Measurements from ENCODE around the gene CHAMP1. TPM values are rescaled to one million over a fixed set of nuclear protein-coding genes. Genes with fewer than 3 reads are reported as not detected.
A peak's percentile ranks its signal among the peaks of the same experiment; 100 is the strongest.

Gene CHAMP1, protein sequence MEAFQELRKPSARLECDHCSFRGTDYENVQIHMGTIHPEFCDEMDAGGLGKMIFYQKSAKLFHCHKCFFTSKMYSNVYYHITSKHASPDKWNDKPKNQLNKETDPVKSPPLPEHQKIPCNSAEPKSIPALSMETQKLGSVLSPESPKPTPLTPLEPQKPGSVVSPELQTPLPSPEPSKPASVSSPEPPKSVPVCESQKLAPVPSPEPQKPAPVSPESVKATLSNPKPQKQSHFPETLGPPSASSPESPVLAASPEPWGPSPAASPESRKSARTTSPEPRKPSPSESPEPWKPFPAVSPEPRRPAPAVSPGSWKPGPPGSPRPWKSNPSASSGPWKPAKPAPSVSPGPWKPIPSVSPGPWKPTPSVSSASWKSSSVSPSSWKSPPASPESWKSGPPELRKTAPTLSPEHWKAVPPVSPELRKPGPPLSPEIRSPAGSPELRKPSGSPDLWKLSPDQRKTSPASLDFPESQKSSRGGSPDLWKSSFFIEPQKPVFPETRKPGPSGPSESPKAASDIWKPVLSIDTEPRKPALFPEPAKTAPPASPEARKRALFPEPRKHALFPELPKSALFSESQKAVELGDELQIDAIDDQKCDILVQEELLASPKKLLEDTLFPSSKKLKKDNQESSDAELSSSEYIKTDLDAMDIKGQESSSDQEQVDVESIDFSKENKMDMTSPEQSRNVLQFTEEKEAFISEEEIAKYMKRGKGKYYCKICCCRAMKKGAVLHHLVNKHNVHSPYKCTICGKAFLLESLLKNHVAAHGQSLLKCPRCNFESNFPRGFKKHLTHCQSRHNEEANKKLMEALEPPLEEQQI
- 10 to 100 TPM in 1 of 3 donors, 1 to 10 TPM in 2; 1.8 to 10.2 (median 5.0) TPM for polyA plus RNA-seq

- Mint-ChIP-seq H3K27ac (peak within 1 kb of the TSS; percentile 83 to 94 (median 90)), H3K4me1 (peaks cover 33 to 37% of the 10 kb centered on the region in 2 donors), H3K9me3 (no peaks in the 10 kb centered on the region), H3K36me3 (no peaks in the 10 kb centered on the region), H3K27me3 (ENCODE audit: low read depth in 3 of 3) (peaks cover 2 to 7% (median 3%) of the 10 kb centered on the region in 3 donors), H3K4me3 (peak within 1 kb of the TSS; percentile 87 to 95 (median 92))
- DNase-seq, result peak; percentile 82 to 87 (median 86)
Observed at GRCh38 chr13:114314074-114314912, at the start of gene CHAMP1. TSS of gene CHAMP1 (plus strand) at chr13:114314503. CDS start at chr13:114323843, 9,340 bp downstream.

GRCh38 chr13:114264886-114265611 is 49.3 kb upstream of the CHAMP1 start:
- Mint-ChIP-seq H3K4me1 (peaks cover 95 to 99% of the 10 kb centered on the region in 2 donors), H3K27ac (peak overlapping the region in 5 of 6 donors; percentile 62 to 94 (median 77)), H3K4me3 (peak overlapping the region; percentile 41 to 86 (median 68)), H3K36me3 (peaks cover 28 to 70% (median 30%) of the 10 kb centered on the region in 3 donors), H3K27me3 (ENCODE audit: low read depth in 3 of 3) (peaks cover 5 to 17% (median 12%) of the 10 kb centered on the region in 3 donors), H3K9me3 (peaks cover 0 to 7% (median 0%) of the 10 kb centered on the region in 6 donors)
- no peak for DNase-seq

DNA sequence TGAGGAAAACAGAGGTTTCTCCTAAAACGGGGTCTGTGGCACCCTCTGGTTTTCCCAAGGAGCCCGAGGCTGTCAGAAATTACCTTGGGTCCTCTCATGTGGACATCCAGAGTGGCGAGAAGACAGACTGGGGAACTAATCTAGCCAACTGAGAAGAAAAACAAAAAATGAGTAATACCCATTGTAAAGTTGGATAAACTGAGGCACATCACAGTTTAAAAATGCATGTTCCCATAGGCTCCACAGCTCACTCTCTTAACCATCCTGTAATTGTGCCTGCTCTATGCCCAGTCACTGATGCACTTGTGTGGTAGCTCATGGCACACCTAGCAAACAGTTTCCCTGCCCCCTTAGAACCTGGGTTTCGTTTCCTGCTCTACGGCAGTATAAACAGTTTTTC is 48.1 kb upstream of the CHAMP1 start:
- no peak for DNase-seq
- peak overlapping the region; percentile 48 to 86 (median 70) for H3K4me3 Mint-ChIP-seq

GRCh38 chr13:114268344-114269280 is 45.7 kb upstream of the CHAMP1 start:
- peaks cover 2 to 13% (median 6%) of the 10 kb centered on the region in 3 donors for H3K27me3 Mint-ChIP-seq (ENCODE audit: low read depth in 3 of 3)
- DNase-seq, result peak; percentile 70 to 81 (median 79)
- peaks cover 66 to 80% of the 10 kb centered on the region in 2 donors for H3K4me1 Mint-ChIP-seq
- H3K36me3 Mint-ChIP-seq, result peaks cover 31 to 68% (median 42%) of the 10 kb centered on the region in 3 donors
- peaks cover 0 to 7% (median 0%) of the 10 kb centered on the region in 6 donors for H3K9me3 Mint-ChIP-seq
- peak overlapping the region; percentile 87 to 96 (median 90) for H3K27ac Mint-ChIP-seq
- H3K4me3 Mint-ChIP-seq, result peak overlapping the region; percentile 77 to 86 (median 85)

More for the DNA sequence above, 48.1 kb upstream of the CHAMP1 start:
- Mint-ChIP-seq H3K9me3 (peaks cover 0 to 7% (median 0%) of the 10 kb centered on the region in 6 donors), H3K27me3 (ENCODE audit: low read depth in 3 of 3) (peaks cover 5 to 17% (median 12%) of the 10 kb centered on the region in 3 donors), H3K27ac (peak overlapping the region in 5 of 6 donors; percentile 29 to 84 (median 77)), H3K36me3 (peaks cover 18 to 67% (median 26%) of the 10 kb centered on the region in 3 donors), H3K4me1 (peaks cover 89 to 95% of the 10 kb centered on the region in 2 donors)

GRCh38 chr13:114269281-114269770 is 45.0 kb upstream of the CHAMP1 start:
- H3K36me3 Mint-ChIP-seq, result peaks cover 31 to 67% (median 45%) of the 10 kb centered on the region in 3 donors
- H3K9me3 Mint-ChIP-seq, result peaks cover 0 to 7% (median 0%) of the 10 kb centered on the region in 6 donors
- peaks cover 0 to 10% (median 4%) of the 10 kb centered on the region in 3 donors for H3K27me3 Mint-ChIP-seq (ENCODE audit: low read depth in 3 of 3)
- peaks cover 58 to 74% of the 10 kb centered on the region in 2 donors for H3K4me1 Mint-ChIP-seq
- no peak for DNase-seq
- H3K27ac Mint-ChIP-seq, result peak overlapping the region; percentile 87 to 96 (median 90)
- H3K4me3 Mint-ChIP-seq, result peak overlapping the region; percentile 77 to 86 (median 85)

DNA sequence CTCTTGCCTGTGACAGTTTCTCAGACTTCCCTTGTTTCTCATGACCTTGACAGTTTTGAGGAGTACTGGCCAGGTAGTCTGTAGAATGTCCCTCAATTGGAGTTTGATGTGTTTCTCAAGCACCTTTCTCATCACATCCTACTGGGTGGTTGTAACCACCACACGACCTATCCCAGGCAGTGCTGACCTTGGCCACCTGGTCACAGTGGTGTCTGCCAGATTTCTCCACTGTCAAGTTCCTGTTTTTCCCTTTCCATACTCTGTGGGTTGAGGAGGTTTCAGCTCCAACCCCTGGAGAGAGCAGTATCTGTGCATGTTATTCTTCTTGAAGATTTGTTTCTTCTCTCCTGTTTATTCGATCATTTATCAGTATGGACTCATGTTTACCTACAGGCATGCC is 41.3 kb upstream of the CHAMP1 start:
- Mint-ChIP-seq H3K4me1 (peaks cover 24 to 49% of the 10 kb centered on the region in 2 donors), H3K27ac (peak overlapping the region in 2 of 6 donors; percentile 51 to 67), H3K27me3 (ENCODE audit: low read depth in 3 of 3) (peaks cover 0 to 10% (median 4%) of the 10 kb centered on the region in 3 donors), H3K9me3 (peaks cover 0 to 5% (median 0%) of the 10 kb centered on the region in 6 donors), H3K36me3 (peaks cover 33 to 62% (median 56%) of the 10 kb centered on the region in 3 donors), H3K4me3 (no peak overlapping the region)
- no peak for DNase-seq

DNA sequence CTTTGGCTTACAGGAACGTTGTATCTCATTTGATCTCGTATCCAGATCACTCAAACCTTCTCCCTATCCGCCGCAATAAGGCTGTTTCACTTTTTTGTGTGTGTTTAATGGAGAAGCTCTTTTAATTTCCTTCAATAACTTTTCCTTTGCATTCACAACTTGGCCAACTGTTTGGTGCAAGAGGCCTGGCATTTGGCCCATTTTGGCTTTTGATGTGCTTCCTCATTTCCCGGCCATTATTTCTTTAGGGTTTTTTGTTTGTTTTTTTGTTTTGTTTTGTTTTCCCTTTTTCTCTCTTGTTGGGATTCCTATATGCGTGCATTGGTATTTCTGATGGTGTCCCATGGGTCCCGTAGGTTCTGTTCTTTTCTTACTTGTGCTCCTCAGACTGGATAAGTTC is 39.0 kb upstream of the CHAMP1 start:
- Mint-ChIP-seq H3K4me3 (no peak overlapping the region), H3K27ac (peak overlapping the region in 1 of 6 donors; percentile 30), H3K27me3 (ENCODE audit: low read depth in 3 of 3) (peaks cover 0 to under 1% (median 0%) of the 10 kb centered on the region in 3 donors), H3K4me1 (peaks cover 22 to 50% of the 10 kb centered on the region in 2 donors), H3K9me3 (no peaks in the 10 kb centered on the region), H3K36me3 (peaks cover 30 to 53% (median 52%) of the 10 kb centered on the region in 3 donors)
- no peak for DNase-seq

- peak overlapping the region in 1 of 5 donors; percentile 93 for H3K4me3 Mint-ChIP-seq
- peaks cover 15 to 35% (median 26%) of the 10 kb centered on the region in 3 donors for H3K36me3 Mint-ChIP-seq
- peaks cover 42 to 64% of the 10 kb centered on the region in 2 donors for H3K4me1 Mint-ChIP-seq
Observed at GRCh38 chr13:114279146-114279545, 35.2 kb upstream of the CHAMP1 start.

DNA sequence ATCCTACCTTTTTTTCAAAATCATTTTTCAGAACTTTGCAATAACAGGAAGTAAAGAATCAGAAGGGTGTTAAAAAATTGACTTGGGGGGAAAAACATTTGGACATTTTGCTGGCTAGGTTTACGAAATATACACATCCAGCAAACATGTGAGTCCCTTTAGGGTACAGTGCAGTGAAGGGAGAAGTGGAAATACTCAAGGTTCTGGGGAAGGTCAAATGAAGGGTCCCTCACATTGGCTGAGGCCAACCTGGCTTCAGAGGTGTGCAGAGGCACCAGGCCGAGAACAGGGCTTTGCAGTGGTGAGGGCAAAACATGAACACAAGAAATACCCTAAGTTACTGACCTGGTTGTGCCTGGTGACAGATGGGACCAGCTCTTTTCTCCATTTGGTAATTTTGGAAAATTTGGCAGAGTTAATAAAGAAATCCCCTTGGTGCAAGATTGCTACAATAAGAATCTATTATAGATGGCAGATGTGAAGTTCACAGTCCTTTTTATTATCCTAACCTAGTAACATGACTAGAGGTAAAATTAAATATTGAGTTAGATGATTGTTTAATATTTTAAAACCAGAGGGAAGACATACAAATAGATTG is 34.4 kb upstream of the CHAMP1 start:
- Mint-ChIP-seq H3K27me3 (ENCODE audit: low read depth in 3 of 3) (peaks cover 6 to 13% (median 7%) of the 10 kb centered on the region in 3 donors), H3K4me3 (peak overlapping the region; percentile 89 to 97 (median 92)), H3K4me1 (peaks cover 44 to 62% of the 10 kb centered on the region in 2 donors), H3K36me3 (peaks cover 10 to 35% (median 24%) of the 10 kb centered on the region in 3 donors), H3K9me3 (no peaks in the 10 kb centered on the region), H3K27ac (peak overlapping the region; percentile 94 to 100 (median 97))
- DNase-seq, result no peak

More at GRCh38 chr13:114279146-114279545, 35.2 kb upstream of the CHAMP1 start:
- DNase-seq, result no peak
- Mint-ChIP-seq H3K27ac (peak overlapping the region in 5 of 6 donors; percentile 94 to 100 (median 97)), H3K27me3 (ENCODE audit: low read depth in 3 of 3) (peaks cover 6 to 13% (median 7%) of the 10 kb centered on the region in 3 donors), H3K9me3 (no peaks in the 10 kb centered on the region)

- Mint-ChIP-seq H3K4me1 (peaks cover 47 to 71% of the 10 kb centered on the region in 2 donors), H3K27ac (peak within 1 kb of the TSS; percentile 94 to 100 (median 97))
Observed at GRCh38 chr13:114281351-114282040, 32.8 kb upstream of the CHAMP1 start, which contains the start of gene UPF3A. TSS of gene UPF3A (plus strand) at chr13:114281601. CDS start at chr13:114281640, 39 bp downstream.

More at GRCh38 chr13:114281351-114282040, 32.8 kb upstream of the CHAMP1 start, which contains the start of gene UPF3A:
- Mint-ChIP-seq H3K27me3 (ENCODE audit: low read depth in 3 of 3) (peaks cover 6 to 13% (median 7%) of the 10 kb centered on the region in 3 donors), H3K36me3 (peaks cover 3 to 29% (median 28%) of the 10 kb centered on the region in 3 donors), H3K4me3 (peak within 1 kb of the TSS; percentile 89 to 97 (median 93)), H3K9me3 (no peaks in the 10 kb centered on the region)
- DNase-seq, result peak; percentile 86 to 91 (median 91)

Data from immature natural killer cell (primary cell).